Neural cell (in vitro differentiated cells): ENCODE results near the gene AK1.
"Not testable (repeated sequence)": the region's sequence is repeated elsewhere in the genome, so short reads cannot be mapped to it uniquely, and the experiment has no call there.

Experiments used
- EZH2 ChIP-seq: fragments of 200-600, 300-800 bp; shearing (Covaris generic), sonication (generic); IDR thresholded peaks from 2 replicates; pipeline ENCODE4 v1.6.1; 2014; ENCODE audit warnings: antibody characterized with exemption, low read length, borderline replicate concordance, mild to moderate bottlenecking; ENCODE audit not compliant: insufficient read depth, poor library complexity, severe bottlenecking
- TAF1 ChIP-seq: IDR thresholded peaks from 2 replicates; pipeline ENCODE4 v1.6.1; 2012; ENCODE audit warnings: low read depth
- TF ChIP-seq, protein P1 (sequence below): fragments of 450-650 bp; IDR thresholded peaks from 2 replicates; pipeline ENCODE4 v1.5.1; 2014; ENCODE audit warnings: antibody characterized with exemption, mild to moderate bottlenecking, moderate library complexity; ENCODE audit not compliant: poor library complexity, severe bottlenecking
- TF ChIP-seq, protein P2 (sequence below): IDR thresholded peaks from 2 replicates; pipeline ENCODE4 v1.6.1; 2012; ENCODE audit warnings: borderline replicate concordance

DNA sequence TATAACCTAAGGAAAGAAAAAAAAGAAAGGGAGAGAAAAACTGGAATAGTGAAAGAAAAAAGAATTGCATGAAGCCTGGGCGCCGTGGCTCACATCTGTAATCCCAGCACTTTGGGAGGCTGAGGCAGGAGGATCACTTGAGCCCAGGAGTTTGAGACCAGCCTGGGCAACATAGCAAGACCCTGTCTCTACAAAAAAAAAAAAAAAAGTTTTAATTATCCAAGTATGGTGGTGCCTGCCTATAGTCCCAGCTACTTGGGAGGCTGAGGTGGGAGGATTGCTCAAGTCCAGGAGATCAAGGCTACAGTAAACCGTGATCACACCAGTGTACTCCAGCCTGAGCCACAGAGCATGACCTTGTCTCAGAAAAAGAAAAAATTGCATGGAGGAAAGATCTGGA lies 4.2 kb upstream of the AK1 start:
- TF ChIP-seq, protein P1, sequence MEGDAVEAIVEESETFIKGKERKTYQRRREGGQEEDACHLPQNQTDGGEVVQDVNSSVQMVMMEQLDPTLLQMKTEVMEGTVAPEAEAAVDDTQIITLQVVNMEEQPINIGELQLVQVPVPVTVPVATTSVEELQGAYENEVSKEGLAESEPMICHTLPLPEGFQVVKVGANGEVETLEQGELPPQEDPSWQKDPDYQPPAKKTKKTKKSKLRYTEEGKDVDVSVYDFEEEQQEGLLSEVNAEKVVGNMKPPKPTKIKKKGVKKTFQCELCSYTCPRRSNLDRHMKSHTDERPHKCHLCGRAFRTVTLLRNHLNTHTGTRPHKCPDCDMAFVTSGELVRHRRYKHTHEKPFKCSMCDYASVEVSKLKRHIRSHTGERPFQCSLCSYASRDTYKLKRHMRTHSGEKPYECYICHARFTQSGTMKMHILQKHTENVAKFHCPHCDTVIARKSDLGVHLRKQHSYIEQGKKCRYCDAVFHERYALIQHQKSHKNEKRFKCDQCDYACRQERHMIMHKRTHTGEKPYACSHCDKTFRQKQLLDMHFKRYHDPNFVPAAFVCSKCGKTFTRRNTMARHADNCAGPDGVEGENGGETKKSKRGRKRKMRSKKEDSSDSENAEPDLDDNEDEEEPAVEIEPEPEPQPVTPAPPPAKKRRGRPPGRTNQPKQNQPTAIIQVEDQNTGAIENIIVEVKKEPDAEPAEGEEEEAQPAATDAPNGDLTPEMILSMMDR = not testable (repeated sequence)
- TF ChIP-seq EZH2, TAF1: not testable (repeated sequence)
- TF ChIP-seq, protein P2, sequence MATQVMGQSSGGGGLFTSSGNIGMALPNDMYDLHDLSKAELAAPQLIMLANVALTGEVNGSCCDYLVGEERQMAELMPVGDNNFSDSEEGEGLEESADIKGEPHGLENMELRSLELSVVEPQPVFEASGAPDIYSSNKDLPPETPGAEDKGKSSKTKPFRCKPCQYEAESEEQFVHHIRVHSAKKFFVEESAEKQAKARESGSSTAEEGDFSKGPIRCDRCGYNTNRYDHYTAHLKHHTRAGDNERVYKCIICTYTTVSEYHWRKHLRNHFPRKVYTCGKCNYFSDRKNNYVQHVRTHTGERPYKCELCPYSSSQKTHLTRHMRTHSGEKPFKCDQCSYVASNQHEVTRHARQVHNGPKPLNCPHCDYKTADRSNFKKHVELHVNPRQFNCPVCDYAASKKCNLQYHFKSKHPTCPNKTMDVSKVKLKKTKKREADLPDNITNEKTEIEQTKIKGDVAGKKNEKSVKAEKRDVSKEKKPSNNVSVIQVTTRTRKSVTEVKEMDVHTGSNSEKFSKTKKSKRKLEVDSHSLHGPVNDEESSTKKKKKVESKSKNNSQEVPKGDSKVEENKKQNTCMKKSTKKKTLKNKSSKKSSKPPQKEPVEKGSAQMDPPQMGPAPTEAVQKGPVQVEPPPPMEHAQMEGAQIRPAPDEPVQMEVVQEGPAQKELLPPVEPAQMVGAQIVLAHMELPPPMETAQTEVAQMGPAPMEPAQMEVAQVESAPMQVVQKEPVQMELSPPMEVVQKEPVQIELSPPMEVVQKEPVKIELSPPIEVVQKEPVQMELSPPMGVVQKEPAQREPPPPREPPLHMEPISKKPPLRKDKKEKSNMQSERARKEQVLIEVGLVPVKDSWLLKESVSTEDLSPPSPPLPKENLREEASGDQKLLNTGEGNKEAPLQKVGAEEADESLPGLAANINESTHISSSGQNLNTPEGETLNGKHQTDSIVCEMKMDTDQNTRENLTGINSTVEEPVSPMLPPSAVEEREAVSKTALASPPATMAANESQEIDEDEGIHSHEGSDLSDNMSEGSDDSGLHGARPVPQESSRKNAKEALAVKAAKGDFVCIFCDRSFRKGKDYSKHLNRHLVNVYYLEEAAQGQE = not testable (repeated sequence)
